Urothelium cell line (cell line): ENCODE measurements around the gene ZBTB43.
A peak's percentile ranks its signal among the peaks of the same experiment; 100 is the strongest.
"Not testable (repeated sequence)": the region's sequence is repeated elsewhere in the genome, so short reads cannot be mapped to it uniquely, and the experiment has no call there.

Experiments used
- DNase-seq: peaks from one replicate; pipeline ENCODE4 v3.0.0; 2011; ENCODE audit warnings: low spot score, mixed read lengths
- FAIRE-seq: peaks from 2 replicates; lab custom pipeline; 2011; peaks lifted over from hg19 to GRCh38; lab: Jason Lieb, UNC

Gene ZBTB43

DNA sequence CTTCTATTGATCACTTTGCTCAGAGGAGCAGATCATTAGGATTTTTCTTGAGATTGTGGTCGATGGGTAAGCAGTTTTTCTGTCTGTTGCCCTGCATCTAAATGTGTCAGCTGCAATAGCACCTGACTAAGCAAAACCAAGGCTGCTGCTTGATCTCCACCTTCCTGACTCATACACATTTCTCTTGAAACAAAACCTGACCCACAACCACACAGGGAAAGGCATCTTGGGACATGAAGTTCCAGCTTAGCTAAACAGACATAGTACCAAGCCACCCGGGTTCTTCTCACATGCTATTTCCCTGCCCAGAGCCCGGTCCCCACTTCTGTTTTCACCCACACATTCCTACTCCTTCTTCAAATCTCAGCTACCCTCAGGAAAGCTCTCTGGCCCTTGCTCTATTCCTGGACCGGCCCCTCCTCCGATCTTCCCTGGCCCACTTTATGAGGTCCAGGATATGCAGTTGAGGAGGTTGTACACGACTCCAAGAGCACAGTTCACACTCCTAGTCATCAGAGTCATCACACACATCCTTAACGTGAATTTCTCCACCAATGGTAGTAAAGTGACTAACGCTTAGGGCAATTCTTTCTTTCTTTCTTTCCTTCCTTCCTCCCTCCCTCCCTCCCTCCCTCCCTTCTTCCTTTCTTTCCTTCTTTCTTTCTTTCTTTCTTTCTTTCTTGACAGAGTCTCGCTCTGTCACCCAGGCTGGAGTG lies 16.0 kb upstream of the ZBTB43 start:
- peak; percentile 70 for DNase-seq
- no peak for FAIRE-seq

DNA sequence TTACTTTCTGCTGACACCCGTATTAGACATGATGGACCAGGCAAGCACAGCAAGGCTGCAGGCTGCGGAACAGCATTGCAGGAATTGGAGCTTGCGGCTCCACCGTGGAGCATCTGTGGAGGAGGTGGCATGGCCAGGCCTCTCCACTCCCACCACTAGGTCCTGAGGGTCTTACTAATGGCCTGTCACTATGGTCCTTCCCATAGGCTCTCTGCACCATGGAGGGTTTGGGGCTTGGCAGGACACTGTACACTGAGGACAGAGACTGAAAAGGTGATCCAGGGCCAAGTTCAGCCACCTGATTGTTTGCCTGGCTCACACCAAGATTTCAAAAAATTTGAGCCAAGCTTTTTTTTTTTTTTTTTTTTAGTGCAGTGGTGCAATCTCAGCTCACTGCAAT lies 14.3 kb upstream of the ZBTB43 start:
- FAIRE-seq: no peak
- DNase-seq: no peak

DNA sequence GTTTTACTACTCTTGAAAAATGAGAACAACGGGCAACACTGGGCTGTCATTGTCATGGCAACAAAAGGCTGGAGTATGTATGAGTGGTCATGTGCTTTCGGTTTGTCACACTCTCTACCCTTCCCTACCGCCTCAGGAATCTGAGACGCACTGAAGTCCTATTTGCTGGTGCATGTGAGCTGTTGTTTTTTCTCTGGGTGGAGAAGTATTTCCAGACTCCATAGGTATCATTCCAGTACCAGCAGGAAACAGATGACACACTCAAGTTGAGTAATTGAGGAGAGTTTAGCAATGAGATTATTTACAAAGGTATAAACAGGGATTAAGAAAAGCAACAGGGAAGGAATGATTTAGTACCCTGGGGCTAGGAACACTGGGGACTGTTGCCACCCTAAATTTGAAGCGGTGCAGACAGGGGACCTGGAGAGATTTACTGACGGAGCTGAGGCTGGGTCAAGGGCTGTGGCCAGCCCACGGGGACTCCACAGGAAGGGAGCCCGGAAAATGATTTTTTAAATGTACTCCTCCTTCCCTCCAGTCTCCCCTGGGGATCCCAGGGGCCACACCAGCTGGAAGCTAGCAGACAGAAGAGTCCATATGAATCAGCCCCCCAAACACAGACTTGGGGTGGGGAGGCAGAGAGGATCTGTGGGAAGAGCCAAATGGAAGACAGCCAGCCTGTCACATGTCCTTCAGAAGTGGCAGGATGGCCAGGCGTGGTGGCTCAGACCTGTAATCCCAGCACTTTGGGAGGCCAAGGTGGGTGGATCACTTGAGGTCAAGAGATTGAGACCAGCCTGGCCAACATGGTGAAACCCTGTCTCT lies 13.2 kb upstream of the ZBTB43 start:
- FAIRE-seq (no peak), DNase-seq (peak; percentile 65)

DNA sequence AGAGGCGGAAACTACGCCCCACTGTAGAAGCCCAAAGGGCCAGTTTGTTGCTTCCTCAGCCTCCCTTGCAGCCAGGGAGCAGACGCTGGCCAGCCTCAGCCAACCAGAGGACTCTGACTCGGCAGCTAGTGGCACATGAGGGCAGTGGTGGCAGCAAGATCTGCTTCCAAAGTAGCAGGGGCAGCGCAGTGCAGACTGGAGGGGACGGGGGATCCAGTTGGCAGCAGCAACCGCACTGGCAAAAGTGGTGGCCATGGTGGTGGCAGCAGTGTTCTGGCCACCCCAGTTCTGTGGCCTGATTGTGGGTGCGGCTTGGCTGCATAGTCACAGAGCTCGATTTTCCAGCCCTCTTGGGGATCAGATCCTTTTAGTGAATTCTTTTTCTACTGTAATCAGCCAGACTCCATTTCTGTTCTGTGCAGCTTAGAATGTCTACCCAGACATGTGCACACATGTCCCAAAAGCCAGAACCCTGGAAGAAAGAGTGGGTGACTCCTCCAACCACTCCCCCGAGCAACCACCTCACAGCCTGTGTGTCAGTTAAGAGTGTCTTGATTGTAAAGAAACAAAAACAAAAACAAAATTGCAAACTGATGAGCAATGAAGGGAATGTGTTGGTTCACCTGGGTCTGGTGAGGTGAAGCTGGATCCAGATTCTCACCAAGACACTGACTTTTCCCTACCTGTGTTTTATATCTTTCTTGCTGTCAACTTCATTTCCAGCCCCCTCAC lies 11.0 kb upstream of the ZBTB43 start:
- DNase-seq: no peak
- FAIRE-seq: no peak

- FAIRE-seq (no peak), DNase-seq (no peak)
Measured at GRCh38 chr9:126794441-126794840, 10.4 kb upstream of the ZBTB43 start.

- FAIRE-seq (no peak), DNase-seq (no peak)
Measured at GRCh38 chr9:126796758-126797157, 8.1 kb upstream of the ZBTB43 start.

- no peak for DNase-seq
- no peak for FAIRE-seq
Measured at GRCh38 chr9:126797903-126798302, 6.9 kb upstream of the ZBTB43 start.

- DNase-seq: no peak
- FAIRE-seq: no peak
Measured at GRCh38 chr9:126799034-126799433, 5.8 kb upstream of the ZBTB43 start.

- FAIRE-seq (no peak), DNase-seq (no peak)
Measured at GRCh38 chr9:126802318-126803059, 2.4 kb upstream of the ZBTB43 start.

DNA sequence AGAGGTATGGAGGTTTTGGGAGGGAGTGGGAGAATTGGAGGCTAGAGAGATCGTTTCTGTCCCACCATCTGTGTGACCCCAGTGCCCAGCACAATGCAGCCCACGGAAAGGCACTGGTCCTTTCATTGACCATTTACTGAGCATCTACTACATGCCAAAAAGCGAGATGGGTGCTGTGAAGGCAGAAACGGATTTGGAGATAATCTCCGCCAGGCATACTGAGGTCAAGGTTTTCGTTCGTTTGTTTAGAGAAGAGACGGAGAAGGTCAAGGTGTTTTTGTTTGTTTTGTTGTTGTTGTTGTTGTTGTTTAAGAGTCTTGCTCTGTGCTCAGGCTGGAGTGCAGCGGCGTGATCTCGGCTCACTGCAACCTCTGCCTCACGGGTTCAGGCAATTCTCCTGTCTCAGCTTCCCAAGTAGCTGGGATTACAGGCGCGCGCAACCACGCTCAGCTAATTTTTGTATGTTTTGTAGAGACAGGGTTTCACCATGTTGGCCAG lies 593 bp upstream of the ZBTB43 start:
- DNase-seq: no peak
- FAIRE-seq: no peak

GRCh38 chr9:126805554-126806262 lies 868 bp downstream of the ZBTB43 start:
- DNase-seq (no peak), FAIRE-seq (no peak)

DNA sequence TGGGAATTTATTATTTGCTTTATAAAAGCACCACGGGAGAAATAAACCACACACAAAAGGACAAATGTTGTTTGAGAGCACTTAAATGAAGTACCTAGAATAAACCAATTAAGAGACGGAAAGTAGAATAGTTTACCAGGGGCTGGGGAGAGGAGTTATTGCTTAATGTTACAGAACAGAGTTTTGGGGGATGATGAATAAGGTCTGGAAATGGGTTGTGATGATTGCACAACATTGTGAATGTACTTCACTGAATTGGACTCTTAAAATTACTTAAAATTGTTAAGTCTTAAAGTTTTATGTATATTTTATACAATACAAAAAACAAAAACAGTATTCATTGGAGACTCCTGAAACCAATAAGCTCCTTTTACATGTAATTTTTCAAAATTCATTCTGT lies 1.5 kb downstream of the ZBTB43 start:
- DNase-seq (no peak), FAIRE-seq (no peak)

DNA sequence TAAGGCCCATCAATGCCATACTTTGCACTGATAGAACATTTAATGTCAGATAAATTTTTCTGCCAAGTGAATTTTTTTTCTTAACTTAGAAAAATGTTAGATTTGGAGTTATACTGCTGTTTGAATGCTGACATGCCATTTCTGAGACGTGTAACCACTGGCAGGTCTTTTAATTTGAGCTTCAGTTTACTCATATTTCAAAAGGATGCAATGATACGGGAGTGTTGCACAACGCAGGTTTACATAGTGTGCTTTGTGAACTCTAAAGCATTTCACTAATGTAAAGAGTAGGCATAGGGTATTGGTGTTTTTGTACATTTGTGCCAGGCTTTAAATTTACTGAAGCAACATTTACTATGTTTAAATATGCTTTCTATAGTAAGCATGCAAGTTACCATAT lies 4.2 kb downstream of the ZBTB43 start:
- no peak for DNase-seq
- no peak for FAIRE-seq

GRCh38 chr9:126810221-126810620 lies 5.4 kb downstream of the ZBTB43 start:
- FAIRE-seq, DNase-seq: not testable (repeated sequence)

GRCh38 chr9:126813072-126813471 lies 8.2 kb downstream of the ZBTB43 start:
- FAIRE-seq: no peak
- no peak for DNase-seq

GRCh38 chr9:126814091-126814490 lies 9.3 kb downstream of the ZBTB43 start:
- FAIRE-seq: no peak
- DNase-seq: no peak

DNA sequence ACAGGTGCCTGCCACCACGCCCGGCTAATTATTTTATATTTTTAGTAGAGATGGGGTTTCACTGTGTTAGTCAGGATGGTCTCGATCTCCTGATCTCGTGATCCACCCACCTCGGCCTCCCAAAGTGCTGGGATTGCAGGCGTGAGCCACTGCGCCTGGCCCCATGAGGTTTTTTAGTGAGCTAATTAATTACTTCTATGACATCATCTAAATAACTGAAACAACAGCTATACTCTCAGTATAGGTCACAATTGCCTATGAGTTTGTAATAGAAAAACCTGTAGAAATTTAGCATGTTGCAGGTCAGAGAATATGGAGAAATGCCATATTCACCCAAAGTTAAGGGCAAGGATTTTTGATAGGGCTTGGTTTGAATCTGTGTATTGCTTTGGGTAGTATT lies 12.8 kb downstream of the ZBTB43 start:
- not testable (repeated sequence) for FAIRE-seq, DNase-seq

DNA sequence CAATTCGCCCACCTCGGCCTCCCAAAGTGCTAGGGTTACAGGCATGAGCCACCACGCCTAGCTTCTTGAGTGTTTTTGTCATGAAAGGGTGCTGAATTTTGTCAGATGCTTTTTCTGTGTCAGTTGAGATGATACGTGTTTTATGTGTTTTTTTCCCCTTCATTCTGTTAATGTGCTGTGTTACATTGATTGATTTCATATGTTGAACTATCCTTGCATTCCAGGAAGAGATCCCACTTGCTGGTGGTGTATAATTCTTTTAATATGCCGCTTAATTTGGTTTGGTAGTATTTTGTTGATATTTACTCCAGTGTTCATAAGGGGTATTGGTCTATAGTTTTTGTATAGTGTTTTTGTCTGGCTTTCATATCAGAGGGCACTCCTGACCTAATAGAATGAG lies 13.6 kb downstream of the ZBTB43 start:
- FAIRE-seq (no peak), DNase-seq (no peak)

- no peak for DNase-seq
- no peak for FAIRE-seq
Measured at GRCh38 chr9:126819482-126819881, 14.6 kb downstream of the ZBTB43 start.

GRCh38 chr9:126822278-126822677 lies 17.4 kb downstream of the ZBTB43 start:
- no peak for DNase-seq
- no peak for FAIRE-seq
